Activated T-cell treated with anti-CD3 and anti-CD28 coated beads for 4 hours (primary cell): Measurements from ENCODE around the gene MMP17.

Experiments used
- DNase-seq: peaks from one replicate; pipeline ENCODE4 v3.0.0-alpha.2; 2020

The MMP17 gene

GRCh38 chr12:131827961-131828534 lies at the start of gene MMP17:
MMP17 (plus strand) TSS chr12:131828393; CDS start chr12:131828495, 102 bp downstream.
- DNase-seq: no peak

GRCh38 chr12:131779027-131779426 lies 49.2 kb upstream of the MMP17 start:
- no peak for DNase-seq

DNA sequence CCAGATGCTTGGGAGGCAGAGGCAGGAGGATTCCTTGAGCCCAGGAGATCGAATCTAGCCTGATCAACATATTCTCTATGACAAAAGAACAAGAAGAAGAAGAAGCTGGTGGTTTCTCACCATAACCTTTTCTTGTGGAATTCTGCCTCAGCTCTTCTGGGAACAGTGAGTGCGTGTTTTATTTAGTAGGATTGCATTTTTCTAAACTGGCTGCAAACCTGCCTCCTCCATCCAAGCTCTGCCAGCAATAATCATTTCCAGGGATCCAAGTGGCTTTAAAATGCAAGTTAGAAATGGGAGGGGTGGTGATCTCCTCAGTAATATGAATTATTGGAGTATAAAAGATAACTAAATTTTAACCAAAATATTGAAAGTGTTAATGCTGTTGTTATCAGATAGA lies 46.1 kb upstream of the MMP17 start:
- no peak for DNase-seq

DNA sequence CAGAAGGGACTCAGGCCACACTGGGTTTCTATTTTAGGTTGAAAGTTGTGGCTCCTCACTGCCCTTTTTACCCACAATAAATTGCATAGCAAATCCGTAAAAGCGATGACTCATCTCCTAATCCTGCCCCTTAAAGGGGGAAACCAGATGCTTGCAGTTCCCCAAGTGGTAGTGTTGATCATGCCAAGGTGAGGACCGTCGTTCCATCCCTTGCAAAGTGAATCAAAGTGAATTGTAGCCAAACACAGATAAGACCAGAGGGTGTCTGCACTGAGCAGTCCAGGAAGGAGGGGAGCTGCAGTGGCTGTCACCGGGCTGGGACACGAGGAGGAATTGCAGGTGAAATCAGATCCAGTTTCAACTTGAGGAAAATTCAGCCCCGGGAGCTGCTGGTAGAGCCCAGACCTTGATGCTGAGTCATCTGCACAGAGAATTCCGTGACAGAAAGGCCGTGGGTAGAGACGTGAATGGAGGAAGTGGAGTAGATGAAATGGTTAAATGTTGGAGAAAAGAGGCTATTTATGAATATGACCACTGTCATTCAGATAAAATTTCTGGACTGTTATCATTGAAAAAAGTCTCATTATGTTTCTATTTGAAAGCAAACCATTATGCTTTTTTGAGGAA lies 44.2 kb upstream of the MMP17 start:
- no peak for DNase-seq

DNA sequence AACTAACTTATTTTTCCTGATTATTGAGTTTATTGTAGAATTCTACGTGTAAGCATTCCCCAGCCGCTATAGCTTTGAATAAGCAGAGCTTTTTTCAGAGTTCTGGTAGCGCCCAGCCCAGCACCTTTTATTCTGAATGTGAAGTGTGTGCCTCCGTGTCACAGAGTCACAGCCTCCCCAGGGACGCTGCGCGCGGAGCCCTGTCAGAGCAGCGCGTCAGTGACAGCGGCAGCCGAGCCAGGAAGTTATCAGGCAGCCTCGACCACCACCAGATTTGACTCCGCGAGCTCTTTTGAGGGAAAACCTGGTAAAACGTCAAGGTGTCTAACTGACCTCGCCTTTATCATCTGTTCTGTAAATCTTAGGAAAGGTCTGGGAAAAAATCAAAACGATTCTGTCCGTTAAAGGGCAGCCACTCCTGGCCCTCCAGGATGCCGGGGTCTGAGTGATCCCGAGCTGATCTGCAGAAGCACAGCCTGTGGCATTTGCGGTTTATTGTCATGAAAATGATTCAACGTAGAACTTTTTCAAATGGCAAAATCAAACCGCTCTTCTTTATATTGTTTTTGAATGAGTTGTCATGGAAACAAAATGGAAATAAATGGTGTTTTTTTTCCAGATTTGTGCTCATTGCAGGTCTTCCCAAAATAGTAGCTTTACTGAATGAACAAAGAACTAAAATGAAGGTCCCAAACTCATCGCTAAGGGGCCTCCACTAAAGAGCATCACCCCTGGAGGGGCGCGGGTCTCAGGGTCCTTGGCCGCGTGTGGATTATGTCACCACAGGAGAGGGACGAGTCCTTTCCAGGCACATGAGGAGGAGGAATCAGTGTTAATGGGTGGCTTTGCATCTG lies 43.1 kb upstream of the MMP17 start:
- no peak for DNase-seq

DNA sequence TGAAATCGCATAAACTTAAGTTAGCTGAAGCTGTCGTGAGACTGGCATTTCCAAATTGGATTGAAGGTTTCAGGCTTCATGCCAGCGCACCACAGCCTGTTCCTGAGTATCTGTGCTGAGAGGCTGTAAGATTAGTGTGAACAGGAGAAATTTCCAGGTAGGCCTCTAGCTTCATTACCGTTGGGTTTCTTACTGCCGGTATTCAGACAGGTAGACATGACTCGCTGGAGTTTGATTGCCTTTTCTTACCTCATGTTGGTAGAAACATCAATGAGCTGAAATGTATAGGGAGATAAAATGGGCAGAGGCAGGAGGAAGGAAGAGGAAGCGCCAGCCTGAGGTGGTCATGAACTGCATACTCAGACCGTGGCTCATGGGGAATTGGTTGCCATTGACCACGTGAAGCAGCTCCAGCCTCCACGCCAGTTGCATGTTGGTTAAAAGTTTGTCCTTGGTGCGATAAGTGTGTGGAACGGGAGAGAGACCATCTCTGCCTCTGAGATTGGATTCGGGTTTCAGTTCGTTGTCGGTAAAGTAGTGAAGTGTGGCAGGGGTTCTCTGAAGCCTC lies 42.3 kb upstream of the MMP17 start:
- DNase-seq: no peak

- DNase-seq: no peak
Observed at GRCh38 chr12:131786331-131786730, 41.9 kb upstream of the MMP17 start.

- DNase-seq: no peak
Observed at GRCh38 chr12:131787143-131787660, 41.0 kb upstream of the MMP17 start.

DNA sequence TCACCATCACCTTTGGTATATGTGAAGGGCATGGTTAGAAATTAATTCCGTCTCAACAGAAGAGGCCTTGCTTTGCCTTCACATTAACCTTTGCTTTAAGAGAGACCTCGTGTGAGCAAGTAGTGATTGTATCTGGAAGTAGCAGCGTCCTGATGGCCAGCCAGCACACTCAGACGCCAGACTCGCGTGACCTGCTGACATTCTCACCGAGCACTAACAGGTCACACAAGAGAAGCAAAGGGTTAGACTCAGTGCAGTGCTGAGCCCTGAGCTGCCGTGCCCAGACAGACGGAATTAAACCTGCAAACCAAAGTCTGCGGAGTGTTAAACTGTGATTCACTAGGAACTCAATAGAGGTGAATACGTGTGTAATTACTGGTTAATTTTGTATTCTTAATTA lies 40.1 kb upstream of the MMP17 start:
- no peak for DNase-seq

DNA sequence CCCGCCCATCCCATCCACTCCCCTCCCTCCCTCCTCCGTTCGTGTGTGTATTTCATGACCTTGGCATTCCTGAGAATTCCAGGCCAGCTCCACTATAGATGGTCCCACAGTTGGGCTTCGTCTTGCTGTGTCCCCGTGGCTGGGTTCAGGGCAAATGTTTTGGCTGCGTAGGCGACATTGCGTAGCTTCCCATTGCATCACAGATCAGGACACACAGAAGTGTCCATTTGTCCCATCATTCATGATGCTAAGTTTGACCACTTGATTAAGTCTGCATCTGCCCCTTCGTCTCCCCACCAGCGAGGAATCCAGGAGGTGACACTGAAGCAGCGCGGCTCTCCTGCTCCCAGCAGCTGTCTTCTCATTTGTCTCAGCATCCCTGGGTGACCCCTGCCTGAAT lies 38.6 kb upstream of the MMP17 start:
- DNase-seq: no peak

GRCh38 chr12:131793243-131794022 lies 34.8 kb upstream of the MMP17 start:
- no peak for DNase-seq

DNA sequence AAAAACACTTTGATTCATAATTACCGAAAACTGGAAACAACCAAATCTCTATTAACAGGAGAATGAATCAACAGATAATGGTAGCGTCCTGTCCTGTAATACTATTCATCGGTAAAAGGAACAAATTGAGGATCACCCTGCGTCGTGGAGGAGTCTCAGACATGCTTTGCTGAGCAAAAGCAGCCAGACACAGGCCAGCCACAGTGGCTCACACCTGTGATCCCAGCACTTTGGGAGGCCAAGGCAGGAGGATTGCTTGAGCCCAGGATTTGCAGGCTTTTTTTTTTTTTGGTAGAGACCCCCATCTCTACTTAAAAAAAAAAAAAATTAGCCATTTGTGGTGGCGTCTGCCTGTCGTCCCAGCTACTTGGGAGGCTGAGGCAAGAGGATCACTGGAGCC lies 34.1 kb upstream of the MMP17 start:
- DNase-seq: no peak

DNA sequence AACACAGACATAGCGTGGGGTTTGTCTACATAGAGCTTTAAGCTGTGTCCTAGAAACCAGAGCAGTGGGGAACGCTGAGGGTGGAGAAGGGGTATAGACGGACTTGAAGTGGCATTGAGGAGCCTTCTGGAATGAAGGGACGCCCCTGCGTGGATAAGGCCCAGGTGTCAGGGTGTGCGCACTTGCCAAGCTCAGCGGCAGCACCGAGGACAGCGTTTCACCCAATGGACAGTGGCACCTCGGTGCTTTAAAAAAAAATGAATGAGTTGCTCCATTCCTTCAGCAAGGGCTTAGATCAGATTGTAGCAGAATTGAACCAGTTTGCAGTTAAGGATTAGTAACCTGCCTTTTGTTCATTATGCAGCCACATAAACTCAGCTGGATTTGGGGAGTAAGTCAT lies 33.6 kb upstream of the MMP17 start:
- no peak for DNase-seq

- DNase-seq: no peak
Observed at GRCh38 chr12:131795064-131795463, 33.1 kb upstream of the MMP17 start.

DNA sequence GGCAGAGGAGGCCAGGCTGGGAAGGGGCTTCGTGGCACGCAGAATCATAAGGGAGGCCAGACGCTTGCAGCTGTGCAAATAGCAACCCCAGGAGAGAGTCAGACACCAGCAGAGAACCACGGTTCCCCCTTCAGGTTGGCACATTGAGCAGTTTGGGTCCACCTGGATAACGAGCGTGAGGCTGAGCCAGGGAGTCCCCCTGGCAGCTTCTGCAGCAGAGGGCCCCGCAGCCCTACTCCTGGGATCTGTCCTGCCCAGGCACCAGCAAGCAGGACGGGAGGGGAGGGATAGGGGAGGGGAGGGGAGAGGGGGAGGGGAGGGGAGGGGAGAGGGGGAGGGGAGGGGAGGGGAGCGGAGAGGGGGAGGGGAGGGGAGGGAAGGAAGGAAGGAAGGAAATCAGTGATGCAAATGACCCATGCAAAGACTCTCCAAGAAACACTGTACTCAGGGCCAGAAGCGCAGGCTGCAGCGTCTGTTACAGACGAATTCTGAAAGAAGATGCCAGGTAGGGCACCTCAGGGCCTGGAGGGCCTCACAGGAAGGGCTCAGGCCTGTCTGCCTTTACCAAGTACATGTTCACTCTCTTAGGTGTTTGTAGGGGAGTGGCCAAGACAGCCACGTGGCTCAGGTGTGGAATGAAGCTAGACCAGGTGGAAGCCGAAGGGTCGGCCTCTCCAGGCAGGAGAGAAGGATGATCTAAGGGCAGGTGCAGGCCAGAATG lies 32.3 kb upstream of the MMP17 start:
- no peak for DNase-seq

- no peak for DNase-seq
Observed at GRCh38 chr12:131796411-131796736, 31.8 kb upstream of the MMP17 start.

- no peak for DNase-seq
Observed at GRCh38 chr12:131796754-131797587, 31.2 kb upstream of the MMP17 start.

- DNase-seq: no peak
Observed at GRCh38 chr12:131797588-131797934, 30.6 kb upstream of the MMP17 start.

DNA sequence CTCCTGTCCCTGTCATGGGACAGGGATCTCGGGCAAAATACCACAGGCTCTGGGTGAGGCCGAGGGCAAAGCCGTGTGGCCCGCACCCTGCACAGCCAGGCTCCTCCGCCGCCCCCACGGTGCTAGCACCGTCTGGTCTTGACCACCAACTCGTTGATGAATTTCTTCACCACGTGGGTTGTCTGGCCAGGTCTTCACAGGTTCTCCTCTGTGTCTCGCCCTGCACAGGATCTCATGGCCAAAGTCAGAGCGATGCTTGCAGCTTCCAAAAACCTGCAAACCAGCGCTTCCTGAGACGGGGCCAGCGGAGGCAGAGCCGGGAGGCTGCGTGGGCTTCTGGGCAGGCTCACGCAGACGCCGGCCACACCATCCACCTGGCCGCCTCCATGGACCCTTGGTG lies 29.0 kb upstream of the MMP17 start:
- no peak for DNase-seq

- DNase-seq: no peak
Observed at GRCh38 chr12:131799828-131800593, 28.2 kb upstream of the MMP17 start.
